GOT3 (cell line): ENCODE results near the gene S100A11.

Experiments
- DNase-seq: peaks from one replicate; lab custom pipeline; 2025; ENCODE audit warnings: mixed read lengths; lab: John Stamatoyannopoulos, UW

The S100A11 gene

GRCh38 chr1:152039461-152039860 lies 2.7 kb upstream of the S100A11 start:
- DNase-seq, result no peak

GRCh38 chr1:152038871-152039270 lies 2.1 kb upstream of the S100A11 start:
- no peak for DNase-seq

GRCh38 chr1:152035539-152036266 lies 1.1 kb downstream of the S100A11 start:
- DNase-seq, result no peak

- peak; percentile 43 for DNase-seq
Measured at GRCh38 chr1:152034654-152035538, 1.9 kb downstream of the S100A11 start.

GRCh38 chr1:152034324-152034653 lies 2.5 kb downstream of the S100A11 start:
- DNase-seq, result no peak

GRCh38 chr1:152029929-152030211 lies 6.9 kb downstream of the S100A11 start:
- DNase-seq, result no peak

GRCh38 chr1:152029144-152029928 lies 7.5 kb downstream of the S100A11 start:
- no peak for DNase-seq

- DNase-seq, result no peak
Measured at GRCh38 chr1:152026895-152027294, 9.9 kb downstream of the S100A11 start.

GRCh38 chr1:152024223-152024622 lies 12.6 kb downstream of the S100A11 start:
- no peak for DNase-seq

- DNase-seq, result no peak
Measured at GRCh38 chr1:152023221-152023620, 13.6 kb downstream of the S100A11 start.

- DNase-seq, result no peak
Measured at GRCh38 chr1:152022474-152022873, 14.3 kb downstream of the S100A11 start.

GRCh38 chr1:152021569-152021968 lies 15.2 kb downstream of the S100A11 start:
- no peak for DNase-seq

GRCh38 chr1:152020849-152021248 lies 16.0 kb downstream of the S100A11 start:
- no peak for DNase-seq

- no peak for DNase-seq
Measured at GRCh38 chr1:152018537-152018936, 18.3 kb downstream of the S100A11 start.

GRCh38 chr1:152015766-152016165 lies 21.0 kb downstream of the S100A11 start:
- no peak for DNase-seq

GRCh38 chr1:152014943-152015342 lies 21.9 kb downstream of the S100A11 start:
- DNase-seq, result no peak

GRCh38 chr1:152013664-152014237 lies 23.1 kb downstream of the S100A11 start:
- no peak for DNase-seq

- no peak for DNase-seq
Measured at GRCh38 chr1:152009691-152010090, 27.1 kb downstream of the S100A11 start.

- no peak for DNase-seq
Measured at GRCh38 chr1:152007047-152007446, 29.8 kb downstream of the S100A11 start.

GRCh38 chr1:152005360-152005912 lies 31.4 kb downstream of the S100A11 start:
- no peak for DNase-seq

GRCh38 chr1:152003846-152004442 lies 32.9 kb downstream of the S100A11 start:
- DNase-seq, result no peak

- no peak for DNase-seq
Measured at GRCh38 chr1:152002960-152003359, 33.8 kb downstream of the S100A11 start.
